Epithelial cell of prostate (primary cell): ENCODE results near the gene OR51E2.
"Not testable (repeated sequence)": the region's sequence is repeated elsewhere in the genome, so short reads cannot be mapped to it uniquely, and the experiment has no call there.

Source experiments
- DNase-seq: peaks from one replicate; pipeline ENCODE4 v3.0.0-alpha.2; 2011; ENCODE audit warnings: low read depth, low spot score
- H3K27ac ChIP-seq: fragments of 450-650 bp; 2 replicates; pipeline ENCODE4 v1.5.1; 2017; ENCODE audit warnings: mild to moderate bottlenecking

OR51E2 gene

GRCh38 chr11:4697585-4697984 lies at the start of gene OR51E2:
Gene OR51E2, minus strand, starts transcription at chr11:4697853. Its CDS starts 15,142 bp downstream, at chr11:4682711.
- DNase-seq = no peak
- no peak within 1 kb of the TSS for H3K27ac ChIP-seq

GRCh38 chr11:4740735-4741134 lies 43.1 kb upstream of the OR51E2 start:
- DNase-seq = no peak
- H3K27ac ChIP-seq = no peak overlapping the region

GRCh38 chr11:4727171-4727570 lies 29.5 kb upstream of the OR51E2 start:
- H3K27ac ChIP-seq = no peak overlapping the region
- DNase-seq = no peak

- not testable (repeated sequence) for DNase-seq, H3K27ac ChIP-seq
Observed at GRCh38 chr11:4722616-4723534, 25.2 kb upstream of the OR51E2 start.

- no peak overlapping the region for H3K27ac ChIP-seq
- DNase-seq = no peak
Observed at GRCh38 chr11:4714300-4714699, 16.6 kb upstream of the OR51E2 start.

GRCh38 chr11:4713241-4713640 lies 15.6 kb upstream of the OR51E2 start:
- no peak for DNase-seq
- no peak overlapping the region for H3K27ac ChIP-seq

- no peak overlapping the region for H3K27ac ChIP-seq
- no peak for DNase-seq
Observed at GRCh38 chr11:4704790-4705334, 7.2 kb upstream of the OR51E2 start.

GRCh38 chr11:4704054-4704789 lies 6.6 kb upstream of the OR51E2 start, which contains the start of gene MMP26:
Gene MMP26, plus strand, starts transcription at chr11:4704784.
- DNase-seq = no peak
- H3K27ac ChIP-seq = no peak within 1 kb of the TSS

GRCh38 chr11:4700436-4700820 lies 2.8 kb upstream of the OR51E2 start:
- H3K27ac ChIP-seq = no peak overlapping the region
- no peak for DNase-seq

- DNase-seq = no peak
- no peak overlapping the region for H3K27ac ChIP-seq
Observed at GRCh38 chr11:4699697-4700435, 2.2 kb upstream of the OR51E2 start.

- no peak overlapping the region for H3K27ac ChIP-seq
- DNase-seq = no peak
Observed at GRCh38 chr11:4695442-4695841, 2.2 kb downstream of the OR51E2 start.

- no peak overlapping the region for H3K27ac ChIP-seq
- DNase-seq = no peak
Observed at GRCh38 chr11:4684631-4685285, 12.9 kb downstream of the OR51E2 start.

GRCh38 chr11:4682623-4683419 lies 14.8 kb downstream of the OR51E2 start:
- peak; percentile 12 for DNase-seq
- H3K27ac ChIP-seq = peak overlapping the region; percentile 23

- H3K27ac ChIP-seq = no peak overlapping the region
- DNase-seq = no peak
Observed at GRCh38 chr11:4680341-4680740, 17.3 kb downstream of the OR51E2 start.

- no peak for DNase-seq
- H3K27ac ChIP-seq = no peak overlapping the region
Observed at GRCh38 chr11:4677948-4678347, 19.7 kb downstream of the OR51E2 start.

- DNase-seq = no peak
Observed at GRCh38 chr11:4673781-4674180, 23.9 kb downstream of the OR51E2 start.

GRCh38 chr11:4672470-4672869 lies 25.2 kb downstream of the OR51E2 start:
- H3K27ac ChIP-seq = no peak overlapping the region
- DNase-seq = no peak

More at GRCh38 chr11:4673781-4674180, 23.9 kb downstream of the OR51E2 start:
- no peak overlapping the region for H3K27ac ChIP-seq

- DNase-seq = no peak
- H3K27ac ChIP-seq = no peak overlapping the region
Observed at GRCh38 chr11:4671741-4672140, 25.9 kb downstream of the OR51E2 start.

GRCh38 chr11:4665424-4665823 lies 32.2 kb downstream of the OR51E2 start:
- H3K27ac ChIP-seq = no peak overlapping the region

More at GRCh38 chr11:4665424-4665823, 32.2 kb downstream of the OR51E2 start:
- DNase-seq = no peak
